Testis (tissue), 3 donors: Measurements from ENCODE around the gene ARFIP1. TPM values are rescaled to one million over a fixed set of nuclear protein-coding genes. Genes with fewer than 3 reads are reported as not detected.
"Not testable (repeated sequence)": the region's sequence is repeated elsewhere in the genome, so short reads cannot be mapped to it uniquely, and the experiment has no call there.

Experiments
- DNase-seq: peaks from one replicate; pipeline ENCODE4 v3.0.0-alpha.2; 2019
- H3K27ac ChIP-seq, 2 donors: fragments of 200-600 bp; sonication (generic); one replicate each; pipeline ENCODE4 v1.5.1; 2019
- H3K27me3 ChIP-seq: fragments of 200-600 bp; sonication (generic); one replicate; pipeline ENCODE4 v1.5.1; 2019
- H3K36me3 ChIP-seq: fragments of 200-600 bp; sonication (generic); one replicate; pipeline ENCODE4 v1.5.1; 2017; ENCODE audit warnings: low read depth; ENCODE audit errors: missing control alignments
- H3K4me1 ChIP-seq: fragments of 200-600 bp; sonication (generic); one replicate; pipeline ENCODE4 v1.5.1; 2019
- H3K4me3 ChIP-seq, 2 donors: fragments of 200-600 bp; sonication (generic); one replicate each; pipeline ENCODE4 v1.5.1; 2017 to 2019
- H3K9me3 ChIP-seq: fragments of 200-600 bp; sonication (generic); one replicate; pipeline ENCODE4 v1.5.1; 2017
- POLR2A ChIP-seq: fragments of 450-650 bp; IDR thresholded peaks from one replicate; pipeline ENCODE4 v1.6.1; 2017; ENCODE audit warnings: antibody characterized with exemption, mild to moderate bottlenecking, moderate library complexity
- WGBS, 2 donors: methylation state at CpG; one replicate each; pipeline ENCODE4 v1.1.5; 2018; 5-methylcytosine and 5-hydroxymethylcytosine counted together
- intact Hi-C: fragments of 100-400 bp; cut with DNase I; formaldehyde crosslinking; loops from one replicate; pipeline ENCODE4 v1.15.1; 2023; ENCODE audit warnings: low total_unique reads
- polyA plus RNA-seq: library from polyadenylated mRNA; stranded (reverse); fragments of 350-450 nt; fragmentation: Illumina TruSeq; extraction: RNeasy Lipid Tissue Mini Kit (QIAGEN cat#74804); gene quantifications from one replicate; pipeline ENCODE4 v1.2.3, GENCODE V29; 2014; ENCODE audit warnings: low read depth, low replicate concordance; ENCODE audit not compliant: insufficient read depth
- total RNA-seq, 2 donors: library from RNA; depleted of rRNA; stranded (reverse); fragments of >200 nt; gene quantifications; one replicate each; pipeline ENCODE4 v1.2.3, GENCODE V29; 2016
- TF ChIP-seq, protein P1 (sequence below), 3 experiments: fragments of 450-650 bp in 2 of 3; fragments of 200-600 bp in 1 of 3; sonication (generic) in 1 of 3; IDR thresholded peaks; one replicate each; pipeline ENCODE4 v1.5.1; 2016 to 2019; ENCODE audit warnings: antibody characterized with exemption in 3 of 3, mild to moderate bottlenecking in 2 of 3, moderate library complexity in 1 of 3

Gene ARFIP1
- total and polyA plus RNA-seq, 3 donors from 2014 or later: 22.3 to 37.0 (median 31.7) TPM

DNA sequence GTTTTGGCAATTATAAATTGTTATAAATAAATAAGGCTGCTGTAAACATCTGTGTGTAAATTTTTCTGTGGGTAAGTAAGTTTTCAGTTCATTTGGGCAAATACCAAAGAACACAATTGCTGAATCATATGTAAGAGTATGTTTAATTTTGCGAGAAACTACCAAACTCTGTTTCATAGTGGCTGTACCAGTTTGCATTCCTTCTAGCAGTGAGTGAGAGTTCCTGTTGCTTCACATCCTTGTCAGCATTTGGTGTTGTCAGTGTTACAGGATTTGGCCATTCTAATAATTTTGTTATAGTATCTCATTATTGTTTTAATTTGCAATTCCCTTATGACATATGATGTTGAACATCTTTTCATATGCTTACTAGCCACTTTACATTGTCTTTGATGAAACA is 48.4 kb downstream of the ARFIP1 start:
- DNase-seq: no peak
- Histone ChIP-seq H3K9me3 (no peaks in the 10 kb centered on the region), H3K4me3 (no peak overlapping the region), H3K27ac (no peak overlapping the region), H3K27me3 (no peaks in the 10 kb centered on the region), H3K36me3 (no peaks in the 10 kb centered on the region), H3K4me1 (no peaks in the 10 kb centered on the region)
- WGBS, 2 donors: 97% methylated on average over 1 of the region's 1 CpG
- no peak for TF ChIP-seq POLR2A
- TF ChIP-seq, protein P1, sequence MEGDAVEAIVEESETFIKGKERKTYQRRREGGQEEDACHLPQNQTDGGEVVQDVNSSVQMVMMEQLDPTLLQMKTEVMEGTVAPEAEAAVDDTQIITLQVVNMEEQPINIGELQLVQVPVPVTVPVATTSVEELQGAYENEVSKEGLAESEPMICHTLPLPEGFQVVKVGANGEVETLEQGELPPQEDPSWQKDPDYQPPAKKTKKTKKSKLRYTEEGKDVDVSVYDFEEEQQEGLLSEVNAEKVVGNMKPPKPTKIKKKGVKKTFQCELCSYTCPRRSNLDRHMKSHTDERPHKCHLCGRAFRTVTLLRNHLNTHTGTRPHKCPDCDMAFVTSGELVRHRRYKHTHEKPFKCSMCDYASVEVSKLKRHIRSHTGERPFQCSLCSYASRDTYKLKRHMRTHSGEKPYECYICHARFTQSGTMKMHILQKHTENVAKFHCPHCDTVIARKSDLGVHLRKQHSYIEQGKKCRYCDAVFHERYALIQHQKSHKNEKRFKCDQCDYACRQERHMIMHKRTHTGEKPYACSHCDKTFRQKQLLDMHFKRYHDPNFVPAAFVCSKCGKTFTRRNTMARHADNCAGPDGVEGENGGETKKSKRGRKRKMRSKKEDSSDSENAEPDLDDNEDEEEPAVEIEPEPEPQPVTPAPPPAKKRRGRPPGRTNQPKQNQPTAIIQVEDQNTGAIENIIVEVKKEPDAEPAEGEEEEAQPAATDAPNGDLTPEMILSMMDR (IDR thresholded peaks at IDR 0.05): no peak
- intact Hi-C loops: no loop called here

DNA sequence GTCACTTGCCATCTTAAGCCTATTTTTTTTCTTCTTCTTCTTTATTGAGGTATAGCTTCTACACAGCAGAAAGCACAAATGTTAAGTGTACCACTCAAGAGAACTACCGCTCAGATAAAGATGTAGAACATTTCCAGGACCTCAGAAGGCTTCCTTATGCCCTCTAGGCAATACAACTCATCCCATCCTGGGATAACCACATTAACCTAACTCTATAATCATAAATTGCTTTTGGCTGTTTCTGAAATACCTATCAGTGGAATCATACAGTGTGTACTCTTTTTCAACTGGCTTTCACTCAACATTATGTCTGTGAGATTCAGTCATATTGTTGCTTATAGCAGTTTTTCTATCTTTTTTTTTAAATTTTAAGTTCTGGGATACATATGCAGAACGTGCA is 51.7 kb downstream of the ARFIP1 start:
- H3K27ac ChIP-seq: no peak overlapping the region
- H3K4me1 ChIP-seq: no peaks in the 10 kb centered on the region
- no peaks in the 10 kb centered on the region for H3K9me3 ChIP-seq
- DNase-seq: no peak
- intact Hi-C loops: no loop called here
- H3K4me3 ChIP-seq: no peak overlapping the region
- no peaks in the 10 kb centered on the region for H3K27me3 ChIP-seq
- 94 to 96% methylated on average over 2 of the region's 2 CpGs for WGBS, 2 donors
- TF ChIP-seq, protein P1 (IDR thresholded peaks at IDR 0.05): no peak
- TF ChIP-seq POLR2A: no peak
- no peaks in the 10 kb centered on the region for H3K36me3 ChIP-seq

DNA sequence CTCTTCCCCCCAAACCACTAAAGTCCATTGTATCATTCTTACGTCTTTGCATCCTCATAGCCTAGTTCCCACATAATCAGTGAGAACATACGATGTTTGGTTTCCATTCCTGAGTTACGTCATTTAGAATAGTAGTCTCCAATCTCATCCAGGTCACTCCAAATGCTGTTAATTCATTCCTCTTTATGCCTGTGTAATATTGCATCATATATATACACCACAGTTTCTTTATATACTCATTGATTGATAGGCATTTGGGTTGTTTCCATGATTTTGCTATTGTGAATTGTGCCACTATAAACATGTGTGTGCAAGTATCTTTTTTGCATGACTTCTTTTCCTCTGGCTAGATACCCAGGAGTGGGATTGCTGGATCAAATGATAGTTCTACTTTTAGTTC is 57.2 kb downstream of the ARFIP1 start:
- no peak for DNase-seq

DNA sequence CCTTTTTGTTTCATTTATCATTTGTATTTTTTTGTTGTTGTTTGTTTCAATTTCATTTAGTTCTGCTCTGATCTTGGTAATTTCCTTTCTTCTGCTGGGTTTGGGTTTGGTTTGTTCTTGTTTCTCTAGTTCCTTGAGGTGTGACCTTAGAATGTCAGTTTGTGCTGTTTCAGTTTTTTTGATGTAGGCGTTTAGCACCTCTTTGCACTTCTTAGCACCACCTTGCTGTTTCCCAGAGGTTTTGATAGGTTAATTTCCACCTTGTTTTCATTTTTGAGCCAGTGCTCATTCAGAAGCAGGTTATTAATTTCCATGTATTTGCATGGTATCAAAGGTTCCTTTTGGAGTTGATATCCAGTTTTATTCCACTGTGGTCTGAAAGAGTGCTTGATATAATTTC is 60.0 kb downstream of the ARFIP1 start:
- H3K36me3 ChIP-seq, DNase-seq, H3K27me3 ChIP-seq, H3K27ac ChIP-seq, intact Hi-C loops, H3K9me3 ChIP-seq, H3K4me1 ChIP-seq, H3K4me3 ChIP-seq: not testable (repeated sequence)
- 80 to 83% methylated on average over 1 of the region's 1 CpG for WGBS, 2 donors

More for the DNA sequence above, 57.2 kb downstream of the ARFIP1 start:
- H3K4me3 ChIP-seq: no peak overlapping the region
- H3K36me3 ChIP-seq: no peaks in the 10 kb centered on the region
- WGBS, 2 donors: 90 to 92% methylated on average over 3 of the region's 3 CpGs
- no peaks in the 10 kb centered on the region for H3K27me3 ChIP-seq
- no peak overlapping the region for H3K27ac ChIP-seq
- no peaks in the 10 kb centered on the region for H3K9me3 ChIP-seq
- H3K4me1 ChIP-seq: no peaks in the 10 kb centered on the region
- TF ChIP-seq POLR2A: no peak
- TF ChIP-seq, protein P1 (IDR thresholded peaks at IDR 0.05): no peak
- intact Hi-C loops: no loop called here

DNA sequence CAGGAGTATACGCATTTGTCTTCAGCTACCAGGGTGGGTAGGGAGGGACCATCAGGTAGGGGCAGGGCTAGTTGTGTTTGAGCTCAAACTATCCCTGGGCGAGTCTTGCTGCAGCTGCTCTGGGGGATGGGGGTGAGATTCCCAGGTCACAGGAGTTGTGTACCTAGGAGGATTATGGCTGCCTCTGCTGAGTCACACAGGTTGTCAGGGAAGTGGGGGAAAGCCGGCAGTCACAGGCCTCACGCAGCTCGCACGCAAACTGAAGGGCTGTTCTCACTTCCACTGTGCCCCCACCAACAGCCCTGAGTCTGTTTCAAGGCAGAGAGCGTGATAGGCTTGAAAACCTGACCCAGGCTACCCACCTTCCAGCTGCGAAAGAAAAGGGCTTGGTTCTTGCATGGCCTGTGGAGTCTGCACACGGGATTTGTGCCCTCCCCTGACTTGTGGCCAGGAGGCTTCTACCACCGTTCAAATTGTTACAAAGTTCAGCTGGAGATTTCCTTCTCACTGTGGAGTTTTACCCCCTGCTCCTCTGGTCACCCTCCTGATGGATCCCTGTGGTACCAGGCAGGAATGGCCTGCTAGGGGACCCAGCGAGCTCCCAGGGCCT is 63.8 kb downstream of the ARFIP1 start:
- Histone ChIP-seq H3K4me1 (no peaks in the 10 kb centered on the region), H3K27ac (no peak overlapping the region), H3K36me3 (no peaks in the 10 kb centered on the region), H3K9me3 (no peaks in the 10 kb centered on the region), H3K27me3 (no peaks in the 10 kb centered on the region), H3K4me3 (no peak overlapping the region)
- TF ChIP-seq, protein P1 (IDR thresholded peaks at IDR 0.05): no peak
- TF ChIP-seq POLR2A: no peak
- intact Hi-C loops: no loop called here
- 84 to 91% methylated on average over 6 to 11 of the region's 11 CpGs for WGBS, 2 donors
- no peak for DNase-seq
